Ovary (tissue), 3 donors: Measurements from ENCODE around the gene CCL21.

Experiments
- EP300 ChIP-seq: sonication (generic); formaldehyde crosslinking; IDR thresholded peaks from one replicate; pipeline ENCODE4 v1.6.1; 2017; ENCODE audit warnings: antibody characterized with exemption
- POLR2A ChIP-seq: fragments of 450-650 bp; IDR thresholded peaks from one replicate; pipeline ENCODE4 v1.6.1; 2017; ENCODE audit warnings: antibody characterized with exemption, mild to moderate bottlenecking, moderate library complexity
- TF ChIP-seq, protein P1 (sequence below), 3 donors: fragments of 450-650 bp in 2 of 3; fragments of 200-600 bp in 1 of 3; IDR thresholded peaks; one replicate each; pipeline versions ENCODE4 v1.5.1 to v1.8.0; 2016 to 2022; ENCODE audit warnings: antibody characterized with exemption in 3 of 3, mild to moderate bottlenecking in 1 of 3
- donor health status: DM: no; HTN: no; CAD: no.

DNA sequence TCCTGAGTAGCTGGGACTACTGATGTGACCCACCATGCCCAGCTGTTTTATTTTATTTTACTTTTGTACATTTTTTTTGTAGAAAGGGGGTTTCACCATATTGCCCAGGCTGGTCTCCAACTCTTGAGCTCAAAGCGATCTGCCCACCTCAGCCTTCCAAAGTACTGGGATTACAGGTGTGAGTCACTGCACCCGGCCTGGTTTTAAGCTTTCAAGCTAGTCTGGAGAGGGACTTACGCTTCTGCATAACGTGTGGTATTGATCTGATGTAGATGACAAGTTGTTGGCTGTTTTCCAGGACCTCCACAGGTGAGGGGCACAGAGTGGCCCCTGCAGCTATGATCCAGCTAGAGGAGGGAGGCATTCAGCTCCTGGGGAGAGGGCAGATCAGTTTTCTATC is 6.8 kb upstream of the CCL21 start:
- TF ChIP-seq, protein P1, sequence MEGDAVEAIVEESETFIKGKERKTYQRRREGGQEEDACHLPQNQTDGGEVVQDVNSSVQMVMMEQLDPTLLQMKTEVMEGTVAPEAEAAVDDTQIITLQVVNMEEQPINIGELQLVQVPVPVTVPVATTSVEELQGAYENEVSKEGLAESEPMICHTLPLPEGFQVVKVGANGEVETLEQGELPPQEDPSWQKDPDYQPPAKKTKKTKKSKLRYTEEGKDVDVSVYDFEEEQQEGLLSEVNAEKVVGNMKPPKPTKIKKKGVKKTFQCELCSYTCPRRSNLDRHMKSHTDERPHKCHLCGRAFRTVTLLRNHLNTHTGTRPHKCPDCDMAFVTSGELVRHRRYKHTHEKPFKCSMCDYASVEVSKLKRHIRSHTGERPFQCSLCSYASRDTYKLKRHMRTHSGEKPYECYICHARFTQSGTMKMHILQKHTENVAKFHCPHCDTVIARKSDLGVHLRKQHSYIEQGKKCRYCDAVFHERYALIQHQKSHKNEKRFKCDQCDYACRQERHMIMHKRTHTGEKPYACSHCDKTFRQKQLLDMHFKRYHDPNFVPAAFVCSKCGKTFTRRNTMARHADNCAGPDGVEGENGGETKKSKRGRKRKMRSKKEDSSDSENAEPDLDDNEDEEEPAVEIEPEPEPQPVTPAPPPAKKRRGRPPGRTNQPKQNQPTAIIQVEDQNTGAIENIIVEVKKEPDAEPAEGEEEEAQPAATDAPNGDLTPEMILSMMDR (IDR thresholded peaks at IDR 0.05), result no peak
- TF ChIP-seq POLR2A, result no peak
- TF ChIP-seq EP300, result no peak
